GM23338 (cell line): ENCODE measurements around the gene DNMT1. TPM values are rescaled to one million over a fixed set of nuclear protein-coding genes. Genes with fewer than 3 reads are reported as not detected.

Experiments used
- ATAC-seq: fragments of 200-7000 bp; cut with Tn5 transposase; 3 replicates; pipeline ENCODE4 v1.9.1; 2020
- DNase-seq: peaks from one replicate; pipeline ENCODE4 v3.0.0-alpha.2; 2015; ENCODE audit warnings: low spot score
- H2AFZ ChIP-seq: fragments of 200-600 bp; sonication (generic); 2 replicates; pipeline ENCODE4 v1.8.0; 2016; ENCODE audit warnings: antibody characterized with exemption, mild to moderate bottlenecking, moderate library complexity
- H3F3A ChIP-seq: fragments of 200-600 bp; sonication (generic); replicated peaks from 2 replicates; pipeline ENCODE4 v1.8.0; 2017; ENCODE audit warnings: antibody characterized with exemption, mixed run types, low read depth
- H3K27ac ChIP-seq: fragments of 200-600 bp; sonication (generic); 2 replicates; pipeline ENCODE4 v1.6.1; 2016; ENCODE audit warnings: low read depth
- H3K27me3 ChIP-seq: fragments of 200-600 bp; sonication (generic); 2 replicates; pipeline ENCODE4 v1.8.0; 2016; ENCODE audit warnings: mild to moderate bottlenecking, mixed run types, moderate library complexity; ENCODE audit not compliant: insufficient read depth
- H3K36me3 ChIP-seq: fragments of 200-600 bp; sonication (generic); 2 replicates; pipeline ENCODE4 v1.8.0; 2016; ENCODE audit warnings: mild to moderate bottlenecking; ENCODE audit not compliant: insufficient read depth
- H3K4me1 ChIP-seq: fragments of 200-600 bp; sonication (generic); 2 replicates; pipeline ENCODE4 v1.8.0; 2016; ENCODE audit warnings: mild to moderate bottlenecking, moderate library complexity; ENCODE audit not compliant: insufficient read depth
- H3K4me2 ChIP-seq: fragments of 200-600 bp; sonication (generic); 2 replicates; pipeline ENCODE4 v1.7.1; 2017; ENCODE audit warnings: mixed run types
- H3K4me3 ChIP-seq: fragments of 200-600 bp; sonication (generic); 2 replicates; pipeline ENCODE4 v1.6.1; 2016; ENCODE audit warnings: mixed run types
- H3K79me2 ChIP-seq: fragments of 200-600 bp; sonication (generic); replicated peaks from 2 replicates; pipeline ENCODE4 v1.8.0; 2017; ENCODE audit warnings: mild to moderate bottlenecking; ENCODE audit not compliant: insufficient read depth
- H3K9me2 ChIP-seq: fragments of 200-600 bp; sonication (generic); 2 replicates; pipeline ENCODE4 v1.8.0; 2017; ENCODE audit not compliant: insufficient read depth
- H4K20me1 ChIP-seq: fragments of 200-600 bp; sonication (generic); replicated peaks from 2 replicates; pipeline ENCODE4 v1.8.0; 2017; ENCODE audit warnings: mild to moderate bottlenecking; ENCODE audit not compliant: insufficient read depth
- H3K27ac Mint-ChIP-seq: 2 replicates; pipeline ENCODE4 v1.8.0; 2020; ENCODE audit warnings: inconsistent platforms, mild to moderate bottlenecking, moderate library complexity, mixed read lengths
- H3K27me3 Mint-ChIP-seq: 3 replicates; pipeline ENCODE4 v1.8.0; 2022; ENCODE audit warnings: low read depth, mild to moderate bottlenecking, moderate library complexity, mixed read lengths, inconsistent platforms; ENCODE audit not compliant: insufficient read depth, poor library complexity
- H3K36me3 Mint-ChIP-seq: 3 replicates; pipeline ENCODE4 v1.8.0; 2021; ENCODE audit warnings: low read depth, mild to moderate bottlenecking, inconsistent platforms, moderate library complexity, mixed read lengths
- H3K4me1 Mint-ChIP-seq: 3 replicates; pipeline ENCODE4 v1.8.0; 2020; ENCODE audit warnings: mild to moderate bottlenecking, inconsistent platforms, mixed read lengths
- H3K4me3 Mint-ChIP-seq: 3 replicates; pipeline ENCODE4 v1.8.0; 2021; ENCODE audit warnings: moderate library complexity, mild to moderate bottlenecking, inconsistent platforms, mixed read lengths
- H3K9me3 Mint-ChIP-seq: 3 replicates; pipeline ENCODE4 v1.8.0; 2020; ENCODE audit warnings: moderate library complexity, mild to moderate bottlenecking, inconsistent platforms, mixed read lengths
- CREB1 ChIP-seq: fragments of 250-450 bp; sonication (Bioruptor Pico); IDR thresholded peaks from 2 replicates; pipeline ENCODE4 v1.5.0; 2020; ENCODE audit warnings: low read depth, mild to moderate bottlenecking, moderate library complexity
- ETS1 ChIP-seq: IDR thresholded peaks from 2 replicates; pipeline ENCODE4 v1.6.1; 2016; ENCODE audit warnings: antibody characterized with exemption
- EZH2phosphoT487 ChIP-seq: fragments of 200-600 bp; sonication (generic); IDR thresholded peaks from one replicate; pipeline ENCODE4 v1.8.1; 2018; ENCODE audit warnings: antibody characterized with exemption; ENCODE audit not compliant: unreplicated experiment
- JUNB ChIP-seq: IDR thresholded peaks from one replicate; pipeline ENCODE4 v1.6.1; 2016; ENCODE audit warnings: antibody characterized with exemption; ENCODE audit not compliant: unreplicated experiment
- NANOG ChIP-seq: IDR thresholded peaks from 2 replicates; pipeline ENCODE4 v1.6.1; 2016; ENCODE audit warnings: antibody characterized with exemption, borderline replicate concordance
- STAT1 ChIP-seq: IDR thresholded peaks from one replicate; pipeline ENCODE4 v1.6.1; 2016; ENCODE audit warnings: antibody characterized with exemption; ENCODE audit not compliant: unreplicated experiment
- ZNF114 ChIP-seq: fragments of 250-450 bp; sonication (Bioruptor Pico); IDR thresholded peaks from 2 replicates; pipeline ENCODE4 v1.5.0; 2020; ENCODE audit warnings: mild to moderate bottlenecking, moderate library complexity
- ZNF331 ChIP-seq: fragments of 250-450 bp; sonication (Bioruptor Pico); IDR thresholded peaks from 2 replicates; pipeline ENCODE4 v1.5.0; 2020; ENCODE audit warnings: low read depth, mild to moderate bottlenecking, moderate library complexity
- ZNF462 ChIP-seq: fragments of 250-450 bp; sonication (Bioruptor Pico); IDR thresholded peaks from 2 replicates; pipeline ENCODE4 v1.5.0; 2020; ENCODE audit warnings: mild to moderate bottlenecking, moderate library complexity
- polyA plus RNA-seq: library from polyadenylated mRNA; unstranded; fragments of >200 nt; fragmentation: Nextera tagmentation; extraction: Ambion mirVana; gene quantifications from 2 replicates; pipeline ENCODE4 v1.2.1, GENCODE V29; 2016
- total RNA-seq: library from RNA; depleted of rRNA; stranded (reverse); fragments of >200 nt; shearing (Covaris generic); gene quantifications from 2 replicates; pipeline ENCODE4 v1.2.3, GENCODE V29; 2014

Gene DNMT1
- total and polyA plus RNA-seq, 2 experiments from 2014 or later: 238 to 589 TPM

GRCh38 chr19:10184636-10185035 is 10.1 kb downstream of the DNMT1 start:
- no peak for ATAC-seq
- Histone ChIP-seq H3K9me2 (no peaks in the 10 kb centered on the region), H2AFZ (no peak overlapping the region), H3K27ac (no peak overlapping the region), H3K4me3 (no peak overlapping the region), H3K4me1 (no peaks in the 10 kb centered on the region), H3K4me2 (no peak overlapping the region), H3K36me3 (peaks cover 22% of the 10 kb centered on the region), H4K20me1 (peaks cover 63% of the 10 kb centered on the region), H3F3A (0 out of 2 replicates have a peak, but pooled peaks cover 2% of the 10 kb centered on the region), H3K27me3 (no peaks in the 10 kb centered on the region), H3K79me2 (peaks cover 90% of the 10 kb centered on the region)
- DNase-seq: no peak
- H3K27ac Mint-ChIP-seq: no peak overlapping the region
- no peak overlapping the region; the same call in 2 of the 3 replicates for H3K4me3 Mint-ChIP-seq
- TF ChIP-seq JUNB: no peak
- TF ChIP-seq ZNF331 (CRISPR knock-in tag): no peak
- TF ChIP-seq STAT1: no peak
- TF ChIP-seq ETS1: no peak
- TF ChIP-seq NANOG: no peak
- H3K9me3 Mint-ChIP-seq: no peaks in the 10 kb centered on the region
- H3K27me3 Mint-ChIP-seq: peaks cover 3% of the 10 kb centered on the region
- no peaks in the 10 kb centered on the region for H3K4me1 Mint-ChIP-seq
- H3K36me3 Mint-ChIP-seq: peaks cover 47% of the 10 kb centered on the region

GRCh38 chr19:10183926-10184325 is 10.8 kb downstream of the DNMT1 start:
- Mint-ChIP-seq H3K27me3 (peaks cover 3% of the 10 kb centered on the region), H3K36me3 (peaks cover 53% of the 10 kb centered on the region), H3K27ac (peak overlapping the region; percentile 55; the same call in 1 of the 2 replicates), H3K9me3 (no peaks in the 10 kb centered on the region), H3K4me3 (no peak overlapping the region), H3K4me1 (no peaks in the 10 kb centered on the region)
- H4K20me1 ChIP-seq: peaks cover 59% of the 10 kb centered on the region
- no peak overlapping the region for H3K4me3 ChIP-seq
- H2AFZ ChIP-seq: no peak overlapping the region
- H3K9me2 ChIP-seq: no peaks in the 10 kb centered on the region
- no peak for TF ChIP-seq STAT1
- TF ChIP-seq CREB1 (CRISPR knock-in tag): no peak
- no peak for TF ChIP-seq JUNB
- ATAC-seq (no peak), DNase-seq (no peak)
- H3K27ac ChIP-seq: no peak overlapping the region
- H3F3A ChIP-seq: 0 out of 2 replicates have a peak, but pooled peaks cover 2% of the 10 kb centered on the region
- peaks cover 83% of the 10 kb centered on the region for H3K79me2 ChIP-seq
- peaks cover 22% of the 10 kb centered on the region for H3K36me3 ChIP-seq
- no peak overlapping the region for H3K4me2 ChIP-seq
- H3K27me3 ChIP-seq: no peaks in the 10 kb centered on the region
- H3K4me1 ChIP-seq: no peaks in the 10 kb centered on the region

GRCh38 chr19:10182847-10183246 is 11.9 kb downstream of the DNMT1 start:
- H3K27ac Mint-ChIP-seq: no peak overlapping the region
- H3K27me3 Mint-ChIP-seq: peaks cover 1% of the 10 kb centered on the region
- peaks cover 28% of the 10 kb centered on the region for H3K36me3 ChIP-seq
- no peaks in the 10 kb centered on the region for H3K4me1 Mint-ChIP-seq
- ATAC-seq (no peak), DNase-seq (no peak)
- no peak overlapping the region for H3K27ac ChIP-seq
- no peaks in the 10 kb centered on the region for H3K9me2 ChIP-seq
- 0 out of 2 replicates have a peak, but pooled peaks cover 2% of the 10 kb centered on the region for H3F3A ChIP-seq
- H3K4me3 ChIP-seq: no peak overlapping the region
- no peaks in the 10 kb centered on the region for H3K4me1 ChIP-seq
- no peak overlapping the region for H2AFZ ChIP-seq
- peaks cover 48% of the 10 kb centered on the region for H3K36me3 Mint-ChIP-seq
- no peak overlapping the region for H3K4me3 Mint-ChIP-seq
- H3K79me2 ChIP-seq: peaks cover 72% of the 10 kb centered on the region
- no peak overlapping the region for H3K4me2 ChIP-seq
- no peaks in the 10 kb centered on the region for H3K27me3 ChIP-seq
- H4K20me1 ChIP-seq: peaks cover 50% of the 10 kb centered on the region
- no peaks in the 10 kb centered on the region for H3K9me3 Mint-ChIP-seq
- no peak for TF ChIP-seq ZNF331 (CRISPR knock-in tag)
- TF ChIP-seq ZNF462 (CRISPR knock-in tag): no peak
- no peak for TF ChIP-seq ZNF114
- no peak for TF ChIP-seq EZH2phosphoT487
- no peak for TF ChIP-seq CREB1 (CRISPR knock-in tag)
- TF ChIP-seq JUNB: no peak
- TF ChIP-seq ETS1: no peak
